HG02943 (cell line): ENCODE measurements around the gene GALNT2.

ENCODE experiments used
- ATAC-seq: cut with Tn5 transposase; IDR thresholded peaks from one replicate; pipeline ENCODE4 v1.9.1; 2021; ENCODE audit warnings: mild to moderate bottlenecking, low read depth, moderate library complexity; ENCODE audit not compliant: unreplicated experiment

GALNT2 gene

DNA sequence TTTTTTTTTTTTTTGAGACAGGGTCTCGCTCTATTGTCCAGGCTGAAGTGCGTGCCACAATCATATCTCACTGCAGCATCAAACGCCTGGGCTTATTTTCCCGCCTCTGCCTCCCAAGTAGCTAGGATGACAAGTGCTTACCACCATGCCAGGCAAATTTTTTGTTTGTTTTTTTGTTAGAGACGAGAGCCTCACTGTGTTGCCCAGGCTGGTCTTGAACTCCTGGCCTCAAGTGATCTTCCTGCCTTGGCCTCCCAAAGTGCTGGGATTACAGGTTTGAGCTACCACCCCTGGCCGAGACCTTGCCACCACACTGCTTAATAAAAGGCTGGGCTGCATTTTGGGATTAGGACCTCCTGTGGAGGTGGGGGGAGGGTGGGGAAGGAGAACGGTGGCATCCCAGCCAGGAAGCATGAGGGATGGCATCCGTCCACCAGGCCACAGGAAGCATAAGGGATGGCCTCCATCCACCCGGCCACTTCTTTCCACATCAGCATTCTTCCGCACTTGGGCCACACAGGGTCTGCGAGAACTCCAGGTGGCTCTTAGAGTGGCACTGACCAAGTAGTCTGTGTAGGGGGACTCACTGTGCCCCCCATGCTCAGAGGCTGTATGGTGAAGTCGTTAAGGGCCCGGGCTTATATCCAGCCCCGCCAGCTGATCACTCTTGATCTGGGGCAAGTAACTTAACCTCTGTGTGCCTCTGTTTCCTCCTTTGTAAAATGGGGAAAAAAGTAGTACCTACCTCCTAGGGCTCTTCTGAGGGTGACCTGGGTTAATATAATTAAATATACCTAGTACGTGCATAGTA, 75.0 kb downstream of the GALNT2 start:
- ATAC-seq: no peak

DNA sequence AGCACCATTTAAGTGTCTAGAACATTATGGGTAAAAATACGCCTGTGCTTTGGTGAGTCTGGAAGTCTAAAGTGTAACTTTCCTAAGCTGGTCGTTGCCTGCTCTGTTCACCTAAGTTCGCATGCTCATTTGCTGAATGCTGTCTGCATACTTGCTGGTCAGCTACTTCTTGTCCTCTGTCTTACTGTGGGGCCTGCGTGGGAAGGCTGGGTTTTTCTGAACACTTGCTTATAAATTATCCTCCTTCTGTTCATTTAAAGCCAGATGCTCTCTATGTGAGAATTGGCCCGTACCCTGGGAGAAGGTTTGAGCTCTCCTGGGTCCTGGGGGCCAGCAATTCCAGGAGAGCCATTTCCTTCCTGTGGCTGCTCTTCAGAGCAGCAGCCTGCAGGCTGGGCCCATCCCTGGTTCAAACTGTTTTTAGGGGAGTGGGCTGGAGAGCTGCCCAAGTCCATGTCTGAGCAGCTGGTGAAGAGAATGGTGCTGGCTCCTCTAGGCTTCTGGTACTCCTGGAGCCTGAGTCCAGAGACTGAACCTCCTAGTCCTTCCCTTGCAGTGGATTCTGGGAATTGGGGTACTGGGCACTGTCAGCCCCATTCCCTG, 75.7 kb downstream of the GALNT2 start:
- no peak for ATAC-seq

DNA sequence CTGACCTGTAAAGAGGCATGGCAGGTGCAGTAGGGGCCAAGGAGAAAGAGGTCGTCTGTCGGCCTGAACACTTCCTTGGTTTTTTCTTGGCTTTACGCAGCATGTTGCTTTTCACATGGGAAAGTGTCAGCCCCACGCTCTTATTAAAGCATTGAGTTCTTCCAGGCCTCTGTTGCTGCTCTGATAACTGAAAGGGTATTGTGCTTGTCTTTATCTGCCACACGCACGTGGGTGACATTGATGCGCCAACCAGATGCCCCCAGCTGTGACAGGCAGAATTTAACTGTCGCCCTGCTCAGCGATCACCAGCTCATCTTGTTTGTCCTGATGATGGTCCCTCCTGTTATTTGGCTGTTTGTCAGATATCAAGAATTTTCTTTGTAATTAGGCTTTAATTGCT, 76.5 kb downstream of the GALNT2 start:
- ATAC-seq: no peak

DNA sequence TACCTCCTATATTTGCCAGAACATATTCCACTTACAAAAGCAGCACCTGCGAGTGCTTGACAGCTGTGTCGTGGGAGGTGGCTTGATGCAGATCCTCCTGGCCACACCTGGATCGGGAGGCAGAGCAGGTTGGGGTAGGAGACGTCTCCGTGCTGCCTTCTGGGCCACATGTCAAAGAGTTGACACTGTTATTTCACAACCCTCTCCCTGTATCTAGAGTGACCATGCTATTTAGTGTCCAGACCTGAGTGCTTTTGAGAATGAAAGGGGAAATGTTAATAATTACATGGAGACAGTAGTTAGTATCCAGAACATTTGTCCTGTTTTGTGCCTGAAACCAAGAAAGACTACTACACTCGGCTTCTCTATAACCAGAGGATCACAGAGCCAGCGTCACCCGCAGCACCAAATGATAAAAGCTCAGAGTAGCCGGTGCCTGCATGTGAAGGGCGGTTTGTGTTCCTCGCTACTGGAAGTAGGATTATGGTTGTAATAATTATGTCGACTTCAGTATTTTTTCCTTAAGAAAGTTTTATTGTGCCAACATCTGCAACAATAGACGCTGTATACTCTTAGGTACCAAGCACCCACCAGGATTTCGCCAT, 77.1 kb downstream of the GALNT2 start:
- ATAC-seq: no peak

DNA sequence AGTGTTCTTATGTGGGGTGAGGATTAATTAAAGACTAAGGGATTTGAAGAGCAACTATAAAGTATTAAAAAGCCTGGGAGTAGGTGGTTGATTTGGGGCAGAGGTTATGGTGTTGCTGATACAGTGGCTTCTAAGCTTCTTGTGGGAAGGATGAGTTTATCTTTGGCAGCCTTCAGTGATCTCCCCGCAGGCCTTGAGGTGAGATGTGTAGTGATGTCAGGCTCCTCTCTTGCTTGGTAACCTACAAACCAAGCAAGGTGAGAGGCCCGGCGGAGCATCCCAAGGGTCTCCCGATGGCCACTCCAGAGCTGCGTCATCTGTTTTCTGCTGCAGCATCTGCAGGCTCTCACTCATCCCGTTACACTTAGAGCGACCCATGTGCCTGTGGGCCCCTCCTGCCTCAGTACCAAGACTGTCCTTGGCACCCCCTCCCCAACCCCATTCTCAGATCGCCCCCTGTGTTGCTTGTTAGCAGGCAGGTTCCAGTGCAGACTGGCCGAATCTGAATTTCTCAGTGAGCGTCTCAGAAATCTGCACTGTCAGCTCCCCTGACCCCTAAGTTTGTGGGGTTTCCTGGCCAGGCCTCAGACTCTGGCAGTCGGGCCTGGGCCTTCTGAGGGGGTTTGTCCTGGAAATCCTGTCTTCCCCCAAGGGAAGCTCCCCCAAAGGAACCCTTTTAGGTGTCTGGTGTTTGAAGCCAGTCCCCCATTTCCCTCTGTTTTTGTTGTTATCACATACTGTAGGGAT, 77.9 kb downstream of the GALNT2 start:
- ATAC-seq: no peak

DNA sequence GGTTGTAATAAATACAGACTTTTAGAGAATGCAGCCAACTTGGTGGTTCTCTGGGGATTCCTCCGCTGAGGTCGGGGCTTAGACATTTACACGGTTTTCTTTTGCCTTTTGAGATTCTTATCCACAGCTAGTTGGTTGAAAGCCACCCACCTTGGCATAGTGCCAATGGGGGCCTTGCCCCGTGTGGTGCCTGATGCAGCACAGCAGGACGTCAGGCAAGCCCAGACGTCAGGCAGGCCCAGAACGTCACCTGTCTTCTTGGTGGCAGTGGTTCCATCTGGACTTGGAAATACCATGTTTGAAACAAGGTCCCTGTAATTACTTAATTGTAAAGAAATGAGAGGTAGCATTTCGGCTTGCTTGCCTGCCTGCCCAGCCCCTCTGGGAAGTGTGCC, 78.5 kb downstream of the GALNT2 start:
- no peak for ATAC-seq

DNA sequence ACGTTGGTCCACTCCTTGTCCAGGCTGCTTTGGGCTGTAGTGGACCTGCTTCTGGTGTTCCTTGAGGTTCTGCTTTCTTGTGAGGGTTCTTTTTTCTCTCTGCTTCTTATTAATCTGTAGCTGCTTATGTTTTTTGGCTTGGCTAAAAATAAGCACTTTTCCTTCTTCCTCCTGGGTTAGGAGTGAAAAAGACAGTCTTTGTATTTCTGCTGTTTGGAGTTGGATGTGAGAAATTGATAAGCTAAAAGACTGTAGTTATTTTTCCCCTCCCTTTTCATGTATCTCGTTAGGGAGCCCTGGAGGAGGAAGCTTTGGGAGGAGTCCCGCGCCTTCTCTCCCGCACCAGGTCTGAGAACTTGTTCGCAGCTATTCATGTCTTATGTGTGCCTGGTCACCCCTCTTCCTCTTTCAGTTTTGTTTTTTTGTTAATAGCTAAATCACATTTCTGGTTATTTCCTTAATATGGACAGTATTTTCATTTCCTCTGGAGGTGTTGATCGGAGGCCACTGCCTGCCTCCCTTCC, 79.0 kb downstream of the GALNT2 start:
- ATAC-seq: no peak

DNA sequence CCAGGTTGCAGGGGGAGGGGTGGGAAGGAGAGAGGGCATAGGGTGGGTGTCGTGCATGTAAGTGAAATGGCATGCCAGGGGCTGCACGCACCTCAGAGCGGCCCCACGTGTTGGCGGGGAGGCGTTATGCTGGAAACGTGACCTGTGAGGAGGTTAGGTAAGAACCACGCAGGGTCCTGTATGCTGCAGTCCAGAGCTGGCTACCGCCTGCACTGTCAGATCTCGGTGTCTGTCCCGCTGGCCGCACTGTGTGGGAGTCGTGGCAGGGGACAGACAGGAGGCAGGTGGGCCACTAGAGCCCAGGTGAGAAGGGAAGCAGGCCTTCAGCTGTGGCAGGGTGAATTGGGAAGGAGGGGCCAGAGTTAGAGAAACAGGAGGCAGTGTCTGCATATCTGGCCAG, 79.7 kb downstream of the GALNT2 start:
- ATAC-seq: no peak

DNA sequence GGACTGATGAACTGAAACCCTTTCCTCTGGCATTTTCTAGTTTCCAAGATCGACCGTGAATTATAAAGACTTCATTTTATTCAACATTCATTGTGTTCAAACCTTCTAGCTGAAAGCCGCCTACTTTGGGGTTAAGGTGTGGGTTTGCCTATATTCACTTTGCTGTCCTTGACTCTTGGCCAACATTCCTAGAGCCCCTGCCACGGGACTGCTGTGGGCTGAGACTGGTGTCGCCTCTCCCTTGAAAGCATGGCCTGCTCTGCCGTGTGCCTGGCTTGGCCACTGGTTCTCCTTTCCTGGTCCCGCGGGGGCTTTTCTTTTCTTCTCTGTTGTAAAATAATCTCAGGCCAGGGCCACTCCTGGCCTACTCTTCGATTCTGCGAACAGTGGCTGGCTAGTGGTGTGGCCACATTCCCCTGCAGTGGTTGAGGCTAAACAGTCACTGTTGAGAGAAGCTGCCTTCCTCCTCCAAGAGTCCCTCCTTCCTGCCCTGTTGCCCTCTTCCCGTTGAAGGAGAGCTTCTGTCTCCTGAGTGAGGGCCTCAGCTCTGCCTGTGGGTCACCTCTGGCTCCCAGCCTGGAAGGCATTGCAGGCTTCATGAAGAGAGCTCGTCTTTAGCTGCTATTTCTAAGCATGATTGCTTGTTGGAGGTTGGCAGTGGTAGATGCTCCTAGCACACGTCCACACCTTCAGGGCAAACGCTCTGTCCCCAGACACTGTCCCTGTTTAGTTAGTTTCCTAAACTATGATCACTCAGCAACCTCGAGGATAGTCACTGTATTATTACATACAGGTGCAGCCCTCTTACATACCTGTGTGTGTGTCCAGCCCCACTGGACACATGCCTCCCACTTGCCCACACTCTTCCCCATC, 80.5 kb downstream of the GALNT2 start:
- no peak for ATAC-seq

DNA sequence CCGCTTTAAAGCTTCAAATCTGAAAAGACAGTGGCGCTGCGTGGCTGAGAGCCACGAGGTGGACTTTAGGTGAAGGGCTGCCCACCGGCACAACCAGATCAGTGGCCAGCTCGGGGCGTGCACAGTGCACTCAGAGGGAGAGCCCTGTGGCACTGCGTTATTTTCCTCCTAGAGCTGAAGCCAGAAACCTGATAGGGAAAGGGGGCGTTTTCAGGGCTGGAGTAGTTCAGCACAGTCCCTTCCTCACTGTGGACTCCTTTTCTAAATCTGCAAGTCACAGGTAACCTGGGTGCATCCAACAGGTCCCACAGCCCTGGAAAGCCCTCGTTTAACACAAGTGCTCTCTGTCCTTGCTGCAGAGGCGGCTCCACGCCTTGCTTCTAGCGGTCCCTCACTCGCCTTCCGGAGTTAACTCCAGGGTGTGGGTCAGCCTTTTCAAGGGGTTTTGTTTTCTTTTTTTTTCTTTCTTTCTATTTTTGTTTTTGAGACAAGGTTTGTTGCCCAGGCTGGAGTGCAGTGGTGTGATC, 81.2 kb downstream of the GALNT2 start:
- ATAC-seq: no peak

DNA sequence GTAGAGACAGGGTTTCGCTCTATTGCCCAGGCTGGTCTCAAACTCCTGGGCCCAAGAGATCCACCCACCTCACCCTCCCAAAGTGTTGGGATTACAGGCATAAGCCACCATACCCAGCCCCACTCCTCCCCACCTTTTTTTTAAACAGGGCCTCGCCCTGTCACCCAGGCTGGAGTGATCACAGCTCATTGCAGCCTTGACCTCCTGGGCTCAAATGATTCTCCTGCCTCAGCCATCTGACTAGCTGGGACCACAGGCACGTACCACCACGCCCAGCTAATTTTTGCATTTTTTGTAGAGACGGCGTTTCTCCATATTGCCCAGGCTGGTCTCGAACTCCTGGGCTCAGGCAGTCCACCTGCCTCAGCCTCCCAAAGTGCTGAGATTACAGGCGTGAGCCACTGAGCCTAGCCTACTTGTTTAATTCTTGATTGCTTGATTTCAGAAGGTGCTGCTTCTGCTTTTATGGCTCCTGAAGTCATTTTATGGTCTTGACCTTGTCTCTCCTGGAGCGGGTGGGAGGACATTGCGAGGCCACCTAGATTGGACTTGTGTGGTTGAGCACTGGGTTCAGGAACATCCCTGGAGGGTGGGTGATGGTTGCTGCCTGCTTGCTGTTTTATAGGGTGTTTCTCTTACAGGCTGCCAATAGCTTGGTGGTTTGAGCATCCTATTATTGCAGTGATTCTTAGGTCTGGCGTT, 81.9 kb downstream of the GALNT2 start:
- ATAC-seq: no peak

DNA sequence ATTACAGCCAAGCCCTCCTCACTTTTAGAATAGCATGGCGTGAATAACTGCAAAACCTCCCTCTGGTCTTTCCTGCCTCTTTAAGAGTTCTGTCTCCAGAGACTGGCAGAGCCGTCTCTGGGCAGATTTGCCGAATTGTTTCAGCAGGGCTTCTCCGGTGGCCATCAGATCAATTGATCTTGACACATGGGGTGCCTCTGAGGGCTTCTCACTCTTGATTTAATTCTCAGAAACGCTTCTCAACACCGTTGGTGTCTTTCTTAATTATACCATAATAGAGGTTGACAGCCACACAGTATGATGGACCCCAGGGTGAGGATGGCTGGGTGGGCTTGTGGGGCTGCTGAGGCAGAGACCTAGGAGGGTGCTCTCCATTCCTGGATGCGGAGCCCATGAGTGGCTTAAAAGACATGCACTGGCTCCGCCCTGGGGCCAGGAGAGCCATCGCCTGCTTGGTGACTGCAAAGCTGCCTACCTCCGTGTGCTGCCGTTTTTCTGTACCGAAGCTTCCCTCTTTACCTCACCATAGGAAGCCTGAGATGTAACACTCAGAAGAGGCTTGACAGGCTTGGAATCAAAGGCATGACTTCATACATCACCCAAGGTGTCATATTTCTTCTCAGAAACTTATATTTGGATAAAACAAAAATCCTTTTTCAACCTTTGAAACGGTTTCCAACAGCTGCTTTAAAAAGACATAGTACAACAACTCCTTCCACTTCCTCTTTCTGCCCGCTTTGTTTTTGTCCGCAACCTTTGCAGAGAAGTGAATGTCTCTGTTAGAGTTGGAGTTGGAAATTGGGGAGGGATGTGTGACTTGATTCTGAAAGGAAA, 82.9 kb downstream of the GALNT2 start:
- peak; percentile 58 for ATAC-seq

DNA sequence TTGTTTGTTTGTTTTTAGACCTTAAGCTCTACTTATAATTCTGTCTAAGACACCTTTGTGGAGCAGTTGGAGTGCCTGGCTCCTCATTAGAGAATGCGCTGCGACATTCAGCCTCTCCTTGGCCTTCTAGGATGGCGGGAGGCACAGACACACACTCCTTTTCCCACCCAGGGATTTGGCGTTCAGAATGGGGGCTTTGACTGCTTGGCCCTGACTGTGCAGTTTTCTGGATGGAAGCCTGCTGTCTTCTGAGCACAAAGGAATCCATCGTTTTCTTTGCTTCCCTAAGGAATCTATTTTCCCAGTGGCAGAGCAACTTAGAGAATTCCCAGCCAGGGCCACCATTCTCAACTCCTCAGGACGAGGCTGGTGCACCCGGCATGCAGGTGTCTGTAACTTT, 83.6 kb downstream of the GALNT2 start:
- no peak for ATAC-seq

DNA sequence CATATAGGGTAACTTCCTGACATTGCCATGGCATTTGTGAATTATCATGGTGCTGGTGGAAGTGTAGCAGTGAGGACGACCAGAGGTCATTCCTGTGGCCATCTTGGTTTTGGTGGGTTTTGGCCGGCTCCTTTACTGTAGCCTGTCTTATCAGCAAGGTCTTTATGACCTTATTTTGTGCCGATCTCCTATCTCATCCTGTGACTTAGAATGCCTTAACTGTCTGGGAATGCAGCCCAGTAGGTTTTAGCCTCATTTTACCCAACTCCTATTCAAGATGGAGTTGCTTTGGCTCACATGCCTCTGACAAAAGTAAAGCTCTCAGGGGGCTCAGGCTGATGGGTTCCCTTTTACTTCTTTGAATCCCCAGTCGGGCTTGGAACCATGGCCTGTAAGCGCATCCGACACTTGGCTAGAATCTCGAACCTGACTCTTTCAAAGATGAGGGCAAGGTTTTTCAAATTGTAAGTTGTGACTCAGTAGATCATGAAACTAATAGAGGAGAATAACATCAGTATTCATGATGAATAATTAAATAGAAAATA, 85.0 kb downstream of the GALNT2 start:
- ATAC-seq: no peak

DNA sequence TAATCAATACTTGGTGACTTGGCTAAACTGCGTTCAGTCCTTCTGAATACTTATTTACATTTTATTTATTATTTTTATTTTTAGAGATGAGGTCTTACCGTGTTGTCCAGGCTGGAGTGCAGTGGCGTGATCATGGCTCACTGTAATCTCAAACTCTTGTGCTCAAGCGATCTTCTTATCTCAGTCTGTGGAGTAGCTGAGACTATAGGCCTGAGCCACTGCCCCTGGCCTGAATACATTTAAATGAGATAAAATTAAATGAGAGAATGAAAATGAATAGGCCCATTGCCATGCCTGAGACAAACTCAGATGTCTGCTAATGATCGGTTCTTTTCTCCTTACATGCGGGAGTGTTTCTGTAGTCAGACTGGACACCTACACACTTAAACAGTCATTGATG, 86.0 kb downstream of the GALNT2 start:
- no peak for ATAC-seq

DNA sequence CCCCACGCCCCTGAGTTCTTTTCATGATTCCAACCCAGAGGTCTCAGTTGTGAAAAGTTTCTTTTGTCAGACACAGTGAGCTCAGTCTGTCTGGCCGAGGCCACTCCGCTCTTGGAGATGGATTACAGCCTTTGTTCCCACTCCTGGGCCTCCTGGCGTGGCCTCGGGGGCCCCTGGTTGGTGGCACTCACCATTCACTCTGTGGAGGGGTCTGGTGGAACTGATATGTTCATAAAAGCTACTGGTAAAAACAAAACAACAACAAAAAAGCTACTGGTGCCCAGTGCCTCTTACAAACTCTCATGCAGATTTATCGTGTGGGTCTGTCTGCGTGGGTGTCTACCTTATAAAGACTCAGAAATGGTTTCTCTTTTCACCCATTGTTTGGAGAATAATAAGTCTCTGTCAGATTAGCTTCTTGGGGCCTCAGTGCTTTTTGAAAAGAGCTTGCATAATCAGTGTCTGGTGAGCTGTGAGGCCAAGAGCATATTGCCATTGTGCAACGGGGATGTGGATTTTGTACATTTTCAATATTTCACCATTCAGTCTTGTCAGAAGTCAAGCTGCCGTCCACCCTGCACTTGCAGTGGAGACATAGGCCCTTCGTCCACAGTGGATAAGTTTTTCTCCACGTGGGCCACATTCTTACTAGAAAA, 86.7 kb downstream of the GALNT2 start:
- no peak for ATAC-seq

DNA sequence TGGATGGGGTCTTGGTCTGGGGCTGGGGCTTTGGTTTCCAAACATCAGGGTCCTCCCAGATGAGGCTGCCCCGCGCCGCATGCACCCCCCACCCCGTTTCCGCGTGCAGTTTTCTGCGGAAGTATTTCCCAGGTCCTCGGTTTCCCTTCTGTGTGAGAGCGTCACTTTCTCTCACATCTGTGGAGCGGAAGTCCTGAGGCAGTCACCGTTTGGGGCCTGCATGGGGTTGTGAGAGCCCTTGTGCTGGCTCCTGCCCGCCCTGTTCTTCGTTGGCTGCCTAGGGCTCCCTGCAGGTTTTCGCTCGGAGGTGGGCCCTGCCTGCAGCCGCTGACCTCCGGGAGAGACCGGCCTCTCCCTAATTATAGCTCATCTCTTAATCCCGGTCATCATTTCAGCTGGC, 88.0 kb downstream of the GALNT2 start:
- no peak for ATAC-seq

DNA sequence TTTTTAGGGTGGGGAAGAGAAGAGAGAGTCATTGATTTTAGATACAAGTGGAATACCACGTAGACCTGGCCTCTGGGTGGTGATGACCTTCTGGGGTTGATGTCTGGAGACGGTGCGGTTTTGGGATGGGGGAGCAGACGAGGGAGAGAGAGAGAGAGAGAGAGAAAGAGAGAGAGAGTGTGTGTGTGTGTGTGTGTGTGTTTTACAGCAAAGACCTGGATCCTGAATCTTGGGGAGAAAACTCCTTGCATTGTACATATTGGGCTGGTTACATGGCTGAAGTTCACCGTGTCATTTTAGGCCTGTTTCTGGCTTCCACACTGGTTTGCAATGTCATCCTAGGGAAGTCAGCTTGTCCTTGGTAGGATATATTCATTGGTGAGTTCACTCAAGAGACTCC, 89.0 kb downstream of the GALNT2 start:
- ATAC-seq: no peak
